Suprapubic skin (tissue), 4 donors: ENCODE results near the gene DDX41. TPM values are rescaled to one million over a fixed set of nuclear protein-coding genes. Genes with fewer than 3 reads are reported as not detected.

Source experiments
- DNase-seq, 2 donors: peaks; one replicate each; pipeline ENCODE4 v3.0.0-alpha.2; 2019; ENCODE audit warnings: low spot score in 2 of 2
- H3K27ac ChIP-seq: fragments of 200-600 bp; sonication (generic); one replicate; pipeline ENCODE4 v1.5.1; 2019
- H3K27me3 ChIP-seq: fragments of 200-600 bp; sonication (generic); one replicate; pipeline ENCODE4 v1.5.1; 2019
- H3K36me3 ChIP-seq: fragments of 200-600 bp; sonication (generic); one replicate; pipeline ENCODE4 v1.5.1; 2019
- H3K4me1 ChIP-seq: fragments of 200-600 bp; sonication (generic); one replicate; pipeline ENCODE4 v1.5.1; 2019
- H3K4me3 ChIP-seq: fragments of 200-600 bp; sonication (generic); one replicate; pipeline ENCODE4 v1.5.1; 2019; ENCODE audit warnings: mild to moderate bottlenecking
- H3K9me3 ChIP-seq: fragments of 200-600 bp; sonication (generic); one replicate; pipeline ENCODE4 v1.5.1; 2019
- CTCF ChIP-seq, 2 donors: fragments of 200-600 bp in 1 of 2; fragments of 450-650 bp in 1 of 2; sonication (generic) in 1 of 2; IDR thresholded peaks; one replicate each; pipeline ENCODE4 v1.5.1; 2016 to 2019; ENCODE audit warnings: antibody characterized with exemption in 2 of 2, mild to moderate bottlenecking in 1 of 2, moderate library complexity in 1 of 2
- EP300 ChIP-seq: sonication (generic); formaldehyde crosslinking; IDR thresholded peaks from one replicate; pipeline ENCODE4 v1.6.1; 2017; ENCODE audit warnings: antibody characterized with exemption
- POLR2A ChIP-seq, 2 donors: fragments of 450-650 bp; IDR thresholded peaks; one replicate each; pipeline ENCODE4 v1.6.1; 2017; ENCODE audit warnings: antibody characterized with exemption in 2 of 2, mild to moderate bottlenecking in 2 of 2, moderate library complexity in 2 of 2
- POLR2AphosphoS5 ChIP-seq, 3 donors: sonication (generic); formaldehyde crosslinking; IDR thresholded peaks; one replicate each; pipeline ENCODE4 v1.6.1; 2017; ENCODE audit warnings: antibody characterized with exemption in 3 of 3
- WGBS: methylation state at CpG from one replicate; pipeline ENCODE4 v1.1.5; 2018; 5-methylcytosine and 5-hydroxymethylcytosine counted together
- total RNA-seq, 4 donors: library from RNA; depleted of rRNA; stranded (reverse); fragments of >200 nt; gene quantifications; one replicate each; pipeline ENCODE4 v1.1.0, GENCODE V29; 2016

Gene DDX41
- total RNA-seq, 4 donors from 2014 or later: 83.8 to 148 (median 103) TPM

- Histone ChIP-seq H3K9me3 (no peaks in the 10 kb centered on the region), H3K4me1 (peaks cover 12% of the 10 kb centered on the region), H3K27ac (no peak overlapping the region), H3K4me3 (no peak overlapping the region), H3K27me3 (no peaks in the 10 kb centered on the region), H3K36me3 (peaks cover 55% of the 10 kb centered on the region)
- no peak for TF ChIP-seq EP300
- TF ChIP-seq POLR2AphosphoS5 (IDR thresholded peaks at IDR 0.05): no peak
- no peak for TF ChIP-seq CTCF (IDR thresholded peaks at IDR 0.05)
- no peak for TF ChIP-seq POLR2A (IDR thresholded peaks at IDR 0.05)
- WGBS: 100% methylated on average over 1 of the region's 2 CpGs
- DNase-seq: no peak
Observed at GRCh38 chr5:177520916-177521513, 4.3 kb upstream of the DDX41 start.

- WGBS: 97% methylated on average over 3 of the region's 3 CpGs
- Histone ChIP-seq H3K9me3 (no peaks in the 10 kb centered on the region), H3K4me1 (peaks cover 19% of the 10 kb centered on the region), H3K4me3 (no peak overlapping the region), H3K27me3 (no peaks in the 10 kb centered on the region), H3K27ac (no peak overlapping the region), H3K36me3 (peaks cover 55% of the 10 kb centered on the region)
- DNase-seq: no peak
- TF ChIP-seq POLR2AphosphoS5 (IDR thresholded peaks at IDR 0.05) (no peak), CTCF (IDR thresholded peaks at IDR 0.05) (no peak), EP300 (no peak), POLR2A (IDR thresholded peaks at IDR 0.05) (no peak)
Observed at GRCh38 chr5:177520271-177520670, 3.5 kb upstream of the DDX41 start.

GRCh38 chr5:177519463-177520235 is 2.9 kb upstream of the DDX41 start:
- H3K4me1 ChIP-seq: peaks cover 23% of the 10 kb centered on the region
- WGBS: 85% methylated on average over 13 of the region's 13 CpGs
- H3K36me3 ChIP-seq: peaks cover 56% of the 10 kb centered on the region
- no peak for DNase-seq
- no peak for TF ChIP-seq POLR2A (IDR thresholded peaks at IDR 0.05)
- no peaks in the 10 kb centered on the region for H3K9me3 ChIP-seq
- H3K27me3 ChIP-seq: no peaks in the 10 kb centered on the region
- H3K4me3 ChIP-seq: no peak overlapping the region
- H3K27ac ChIP-seq: no peak overlapping the region

- no peak for DNase-seq
- WGBS: 89% methylated on average over 7 of the region's 7 CpGs
- H3K4me1 ChIP-seq: peaks cover 29% of the 10 kb centered on the region
- TF ChIP-seq POLR2AphosphoS5 (IDR thresholded peaks at IDR 0.05): no peak
- no peak for TF ChIP-seq CTCF (IDR thresholded peaks at IDR 0.05)
- no peak for TF ChIP-seq POLR2A (IDR thresholded peaks at IDR 0.05)
- TF ChIP-seq EP300: no peak
- H3K36me3 ChIP-seq: peaks cover 59% of the 10 kb centered on the region
- no peaks in the 10 kb centered on the region for H3K27me3 ChIP-seq
- no peaks in the 10 kb centered on the region for H3K9me3 ChIP-seq
- H3K27ac ChIP-seq: no peak overlapping the region
- H3K4me3 ChIP-seq: peak overlapping the region; percentile 98
Observed at GRCh38 chr5:177515580-177515979, 1.2 kb downstream of the DDX41 start.

- Histone ChIP-seq H3K4me3 (no peak overlapping the region), H3K27me3 (no peaks in the 10 kb centered on the region), H3K27ac (no peak overlapping the region), H3K4me1 (peaks cover 29% of the 10 kb centered on the region), H3K9me3 (no peaks in the 10 kb centered on the region), H3K36me3 (peaks cover 55% of the 10 kb centered on the region)
- TF ChIP-seq POLR2AphosphoS5 (IDR thresholded peaks at IDR 0.05): no peak
- no peak for TF ChIP-seq EP300
- TF ChIP-seq CTCF (IDR thresholded peaks at IDR 0.05): no peak
- TF ChIP-seq POLR2A (IDR thresholded peaks at IDR 0.05): no peak
- 92% methylated on average over 6 of the region's 11 CpGs for WGBS
- DNase-seq: no peak
Observed at GRCh38 chr5:177514541-177514940, 2.2 kb downstream of the DDX41 start.
